Activated naive CD8-positive, alpha-beta T cell treated with anti-CD3 and anti-CD28 coated beads for 36 hours (primary cell): ENCODE data around the gene NMNAT2. TPM values are rescaled to one million over a fixed set of nuclear protein-coding genes. Genes with fewer than 3 reads are reported as not detected.

Experiments used
- DNase-seq: peaks from one replicate; pipeline ENCODE4 v3.0.0; 2021
- H3K27ac Mint-ChIP-seq: one replicate; pipeline ENCODE4 v1.8.0; 2022; ENCODE audit warnings: mild to moderate bottlenecking, moderate library complexity, mixed read lengths
- H3K27me3 Mint-ChIP-seq: one replicate; pipeline ENCODE4 v1.8.0; 2022; ENCODE audit warnings: mild to moderate bottlenecking, mixed read lengths
- H3K36me3 Mint-ChIP-seq: one replicate; pipeline ENCODE4 v1.8.0; 2021; ENCODE audit warnings: mild to moderate bottlenecking, mixed read lengths
- H3K4me1 Mint-ChIP-seq: one replicate; pipeline ENCODE4 v1.8.0; 2021; ENCODE audit warnings: mixed read lengths
- H3K4me3 Mint-ChIP-seq: one replicate; pipeline ENCODE4 v1.8.0; 2022; ENCODE audit warnings: mild to moderate bottlenecking, moderate library complexity, mixed read lengths
- H3K9me3 Mint-ChIP-seq: one replicate; pipeline ENCODE4 v1.8.0; 2022; ENCODE audit warnings: mixed read lengths
- total RNA-seq, 2 experiments: library from RNA; stranded (reverse); gene quantifications; one replicate each; pipeline ENCODE4 v1.2.3, GENCODE V29; 2021

NMNAT2 gene
- total RNA-seq, 2 experiments from 2014 or later: not detected

- Mint-ChIP-seq H3K9me3 (no peaks in the 10 kb centered on the region), H3K4me1 (peaks cover 4% of the 10 kb centered on the region), H3K4me3 (no peak overlapping the region), H3K36me3 (no peaks in the 10 kb centered on the region), H3K27ac (no peak overlapping the region), H3K27me3 (peaks cover 3% of the 10 kb centered on the region)
- DNase-seq: no peak
Observed at GRCh38 chr1:183230413-183230812, 187.8 kb downstream of the NMNAT2 start.

GRCh38 chr1:183228347-183229220, 189.6 kb downstream of the NMNAT2 start:
- Mint-ChIP-seq H3K9me3 (no peaks in the 10 kb centered on the region), H3K4me3 (no peak overlapping the region), H3K27ac (no peak overlapping the region), H3K27me3 (no peaks in the 10 kb centered on the region), H3K36me3 (no peaks in the 10 kb centered on the region), H3K4me1 (peaks cover 4% of the 10 kb centered on the region)
- no peak for DNase-seq

- peak; percentile 34 for DNase-seq
- Mint-ChIP-seq H3K27ac (no peak overlapping the region), H3K36me3 (no peaks in the 10 kb centered on the region), H3K4me3 (no peak overlapping the region), H3K4me1 (peaks cover 4% of the 10 kb centered on the region), H3K9me3 (no peaks in the 10 kb centered on the region), H3K27me3 (no peaks in the 10 kb centered on the region)
Observed at GRCh38 chr1:183227422-183228346, 190.5 kb downstream of the NMNAT2 start.

GRCh38 chr1:183226963-183227362, 191.2 kb downstream of the NMNAT2 start:
- peaks cover 4% of the 10 kb centered on the region for H3K4me1 Mint-ChIP-seq
- H3K36me3 Mint-ChIP-seq: no peaks in the 10 kb centered on the region
- H3K4me3 Mint-ChIP-seq: no peak overlapping the region
- no peak overlapping the region for H3K27ac Mint-ChIP-seq
- DNase-seq: peak; percentile 8
- no peaks in the 10 kb centered on the region for H3K9me3 Mint-ChIP-seq
- H3K27me3 Mint-ChIP-seq: no peaks in the 10 kb centered on the region

- DNase-seq: no peak
- H3K27me3 Mint-ChIP-seq: no peaks in the 10 kb centered on the region
- H3K27ac Mint-ChIP-seq: no peak overlapping the region
- no peaks in the 10 kb centered on the region for H3K9me3 Mint-ChIP-seq
- no peak overlapping the region for H3K4me3 Mint-ChIP-seq
- peaks cover 4% of the 10 kb centered on the region for H3K4me1 Mint-ChIP-seq
- H3K36me3 Mint-ChIP-seq: no peaks in the 10 kb centered on the region
Observed at GRCh38 chr1:183226361-183226760, 191.8 kb downstream of the NMNAT2 start.

- no peak overlapping the region for H3K4me3 Mint-ChIP-seq
- peaks cover 23% of the 10 kb centered on the region for H3K4me1 Mint-ChIP-seq
- H3K36me3 Mint-ChIP-seq: no peaks in the 10 kb centered on the region
- no peak overlapping the region for H3K27ac Mint-ChIP-seq
- H3K9me3 Mint-ChIP-seq: no peaks in the 10 kb centered on the region
- DNase-seq: no peak
- no peaks in the 10 kb centered on the region for H3K27me3 Mint-ChIP-seq
Observed at GRCh38 chr1:183223467-183223866, 194.7 kb downstream of the NMNAT2 start.

GRCh38 chr1:183222909-183223308, 195.3 kb downstream of the NMNAT2 start:
- Mint-ChIP-seq H3K9me3 (no peaks in the 10 kb centered on the region), H3K27me3 (no peaks in the 10 kb centered on the region), H3K36me3 (no peaks in the 10 kb centered on the region), H3K4me3 (no peak overlapping the region), H3K27ac (no peak overlapping the region), H3K4me1 (peaks cover 24% of the 10 kb centered on the region)
- no peak for DNase-seq

GRCh38 chr1:183219616-183220009, 198.6 kb downstream of the NMNAT2 start:
- no peak for DNase-seq
- no peak overlapping the region for H3K27ac Mint-ChIP-seq
- no peaks in the 10 kb centered on the region for H3K9me3 Mint-ChIP-seq
- H3K4me1 Mint-ChIP-seq: peaks cover 20% of the 10 kb centered on the region
- no peaks in the 10 kb centered on the region for H3K36me3 Mint-ChIP-seq
- H3K4me3 Mint-ChIP-seq: no peak overlapping the region
- no peaks in the 10 kb centered on the region for H3K27me3 Mint-ChIP-seq

GRCh38 chr1:183218971-183219615, 199.1 kb downstream of the NMNAT2 start:
- Mint-ChIP-seq H3K27me3 (no peaks in the 10 kb centered on the region), H3K9me3 (no peaks in the 10 kb centered on the region), H3K36me3 (no peaks in the 10 kb centered on the region), H3K27ac (no peak overlapping the region), H3K4me1 (peaks cover 20% of the 10 kb centered on the region), H3K4me3 (no peak overlapping the region)
- peak; percentile 11 for DNase-seq

- H3K27me3 Mint-ChIP-seq: no peaks in the 10 kb centered on the region
- H3K36me3 Mint-ChIP-seq: no peaks in the 10 kb centered on the region
- H3K27ac Mint-ChIP-seq: no peak overlapping the region
- no peak overlapping the region for H3K4me3 Mint-ChIP-seq
- DNase-seq: no peak
- H3K4me1 Mint-ChIP-seq: peaks cover 20% of the 10 kb centered on the region
- H3K9me3 Mint-ChIP-seq: no peaks in the 10 kb centered on the region
Observed at GRCh38 chr1:183218027-183218618, 200.1 kb downstream of the NMNAT2 start.

GRCh38 chr1:183215936-183216335, 202.2 kb downstream of the NMNAT2 start:
- no peak for DNase-seq

GRCh38 chr1:183215076-183215720, 203.0 kb downstream of the NMNAT2 start:
- no peak overlapping the region for H3K4me3 Mint-ChIP-seq
- no peaks in the 10 kb centered on the region for H3K36me3 Mint-ChIP-seq
- no peak for DNase-seq
- H3K27me3 Mint-ChIP-seq: peaks cover 4% of the 10 kb centered on the region
- H3K9me3 Mint-ChIP-seq: no peaks in the 10 kb centered on the region
- no peak overlapping the region for H3K27ac Mint-ChIP-seq
- H3K4me1 Mint-ChIP-seq: peaks cover 18% of the 10 kb centered on the region

More at GRCh38 chr1:183215936-183216335, 202.2 kb downstream of the NMNAT2 start:
- Mint-ChIP-seq H3K9me3 (no peaks in the 10 kb centered on the region), H3K27ac (no peak overlapping the region), H3K4me1 (peaks cover 20% of the 10 kb centered on the region), H3K4me3 (no peak overlapping the region), H3K27me3 (peaks cover 4% of the 10 kb centered on the region), H3K36me3 (no peaks in the 10 kb centered on the region)

- H3K27ac Mint-ChIP-seq: no peak overlapping the region
- H3K36me3 Mint-ChIP-seq: no peaks in the 10 kb centered on the region
- peaks cover 4% of the 10 kb centered on the region for H3K27me3 Mint-ChIP-seq
- H3K4me1 Mint-ChIP-seq: peaks cover 16% of the 10 kb centered on the region
- no peak overlapping the region for H3K4me3 Mint-ChIP-seq
- H3K9me3 Mint-ChIP-seq: no peaks in the 10 kb centered on the region
- DNase-seq: no peak
Observed at GRCh38 chr1:183214021-183214970, 203.9 kb downstream of the NMNAT2 start.
